ENCODE data around the gene RENBP. TPM values are rescaled to one million over a fixed set of nuclear protein-coding genes. Genes with fewer than 3 reads are reported as not detected.

RENBP gene
- total and polyA plus RNA-seq, 2 of the 13 experiments (the other 11 are each of a cell fraction or from before 2014, with no cell fraction given), result 1.4 to 2.6 TPM

DNA sequence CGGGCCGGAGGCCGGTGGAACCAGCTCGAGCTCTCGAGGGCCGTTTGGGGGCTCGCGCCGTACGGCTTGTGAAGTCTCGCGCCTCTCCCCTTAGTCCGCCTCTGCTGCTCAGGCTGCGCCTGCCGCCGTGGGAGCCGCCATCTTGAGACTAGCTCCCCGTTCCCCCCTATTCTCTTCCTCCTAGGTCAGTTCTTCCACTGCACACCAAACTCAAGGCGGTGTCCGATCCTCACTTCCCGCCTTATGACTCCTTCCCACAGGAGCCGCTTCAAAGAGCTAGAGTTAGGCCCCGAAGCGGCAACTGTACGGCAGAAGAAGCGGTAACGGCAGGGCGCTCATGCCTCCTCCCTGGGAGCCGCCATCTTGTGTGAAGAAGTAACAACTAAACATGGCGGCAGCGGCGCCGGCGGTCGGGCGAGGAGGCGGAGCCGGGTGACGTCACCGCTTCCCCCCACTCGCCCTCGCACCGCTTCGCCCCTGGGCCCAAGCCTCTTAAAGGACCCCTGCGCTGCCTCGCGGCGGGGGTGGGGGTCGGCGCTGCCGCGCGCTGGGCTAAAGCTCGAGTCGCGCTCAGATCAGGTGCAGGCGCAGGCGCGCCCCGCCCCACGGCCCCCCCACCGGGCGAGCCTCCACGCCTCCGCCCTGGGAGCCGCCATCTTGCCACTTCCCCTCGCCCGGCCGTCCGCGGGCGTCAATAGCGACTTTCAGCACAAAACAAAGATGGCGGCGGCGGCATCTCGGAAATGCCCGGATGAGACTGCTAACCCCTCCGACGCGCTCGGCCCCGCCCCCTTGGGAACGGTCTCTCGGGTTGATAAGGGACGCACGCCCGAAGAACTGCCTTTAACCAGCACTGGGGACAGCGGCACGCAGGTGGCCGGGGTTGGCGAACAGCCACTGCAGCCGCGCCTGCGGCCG, 27.3 kb upstream of the RENBP start, which contains the start of gene HCFC1 (continued):
- TF ChIP-seq, protein P1, sequence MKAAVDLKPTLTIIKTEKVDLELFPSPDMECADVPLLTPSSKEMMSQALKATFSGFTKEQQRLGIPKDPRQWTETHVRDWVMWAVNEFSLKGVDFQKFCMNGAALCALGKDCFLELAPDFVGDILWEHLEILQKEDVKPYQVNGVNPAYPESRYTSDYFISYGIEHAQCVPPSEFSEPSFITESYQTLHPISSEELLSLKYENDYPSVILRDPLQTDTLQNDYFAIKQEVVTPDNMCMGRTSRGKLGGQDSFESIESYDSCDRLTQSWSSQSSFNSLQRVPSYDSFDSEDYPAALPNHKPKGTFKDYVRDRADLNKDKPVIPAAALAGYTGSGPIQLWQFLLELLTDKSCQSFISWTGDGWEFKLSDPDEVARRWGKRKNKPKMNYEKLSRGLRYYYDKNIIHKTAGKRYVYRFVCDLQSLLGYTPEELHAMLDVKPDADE (CRISPR knock-in tag; IDR thresholded peaks at IDR 0.05), result no peak
- TF ChIP-seq, protein P2, sequence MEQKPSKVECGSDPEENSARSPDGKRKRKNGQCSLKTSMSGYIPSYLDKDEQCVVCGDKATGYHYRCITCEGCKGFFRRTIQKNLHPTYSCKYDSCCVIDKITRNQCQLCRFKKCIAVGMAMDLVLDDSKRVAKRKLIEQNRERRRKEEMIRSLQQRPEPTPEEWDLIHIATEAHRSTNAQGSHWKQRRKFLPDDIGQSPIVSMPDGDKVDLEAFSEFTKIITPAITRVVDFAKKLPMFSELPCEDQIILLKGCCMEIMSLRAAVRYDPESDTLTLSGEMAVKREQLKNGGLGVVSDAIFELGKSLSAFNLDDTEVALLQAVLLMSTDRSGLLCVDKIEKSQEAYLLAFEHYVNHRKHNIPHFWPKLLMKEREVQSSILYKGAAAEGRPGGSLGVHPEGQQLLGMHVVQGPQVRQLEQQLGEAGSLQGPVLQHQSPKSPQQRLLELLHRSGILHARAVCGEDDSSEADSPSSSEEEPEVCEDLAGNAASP (CRISPR knock-in tag; IDR thresholded peaks at IDR 0.05; ENCODE audit: borderline replicate concordance), result no peak
- TF ChIP-seq, protein P3, sequence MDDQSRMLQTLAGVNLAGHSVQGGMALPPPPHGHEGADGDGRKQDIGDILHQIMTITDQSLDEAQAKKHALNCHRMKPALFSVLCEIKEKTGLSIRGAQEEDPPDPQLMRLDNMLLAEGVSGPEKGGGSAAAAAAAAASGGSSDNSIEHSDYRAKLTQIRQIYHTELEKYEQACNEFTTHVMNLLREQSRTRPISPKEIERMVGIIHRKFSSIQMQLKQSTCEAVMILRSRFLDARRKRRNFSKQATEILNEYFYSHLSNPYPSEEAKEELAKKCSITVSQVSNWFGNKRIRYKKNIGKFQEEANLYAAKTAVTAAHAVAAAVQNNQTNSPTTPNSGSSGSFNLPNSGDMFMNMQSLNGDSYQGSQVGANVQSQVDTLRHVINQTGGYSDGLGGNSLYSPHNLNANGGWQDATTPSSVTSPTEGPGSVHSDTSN (CRISPR knock-in tag; IDR thresholded peaks at IDR 0.05; ENCODE audit: borderline replicate concordance), result no peak
- no peak for TF ChIP-seq ELF4 (CRISPR knock-in tag; IDR thresholded peaks at IDR 0.05; ENCODE audit: borderline replicate concordance)
- no peak for TF ChIP-seq TBL1XR1 (IDR thresholded peaks at IDR 0.05; ENCODE audit: borderline replicate concordance, low read length, partially characterized antibody)
- TF ChIP-seq ESRRA (CRISPR knock-in tag; IDR thresholded peaks at IDR 0.05; ENCODE audit: low read depth), result no peak
- TF ChIP-seq ZNF777 (CRISPR knock-in tag; IDR thresholded peaks at IDR 0.05), result no peak
- TF ChIP-seq RBM22 (optimal IDR thresholded peaks at IDR 0.05; ENCODE audit: low read length), result no peak
- no peak for TF ChIP-seq ZNF562 (CRISPR knock-in tag; IDR thresholded peaks at IDR 0.05; ENCODE audit: borderline replicate concordance)
- TF ChIP-seq MAZ (IDR thresholded peaks at IDR 0.05; ENCODE audit: borderline replicate concordance, low read depth, low read length), result 0 out of 2 replicates have a peak, but pooled peaks have one; percentile 17
- TF ChIP-seq MAZ (CRISPR knock-in tag; IDR thresholded peaks at IDR 0.05; ENCODE audit: low read depth), result peak; percentile 64
- no peak for TF ChIP-seq JDP2 (CRISPR knock-in tag; IDR thresholded peaks at IDR 0.05; ENCODE audit: borderline replicate concordance)
- TF ChIP-seq, protein P4, sequence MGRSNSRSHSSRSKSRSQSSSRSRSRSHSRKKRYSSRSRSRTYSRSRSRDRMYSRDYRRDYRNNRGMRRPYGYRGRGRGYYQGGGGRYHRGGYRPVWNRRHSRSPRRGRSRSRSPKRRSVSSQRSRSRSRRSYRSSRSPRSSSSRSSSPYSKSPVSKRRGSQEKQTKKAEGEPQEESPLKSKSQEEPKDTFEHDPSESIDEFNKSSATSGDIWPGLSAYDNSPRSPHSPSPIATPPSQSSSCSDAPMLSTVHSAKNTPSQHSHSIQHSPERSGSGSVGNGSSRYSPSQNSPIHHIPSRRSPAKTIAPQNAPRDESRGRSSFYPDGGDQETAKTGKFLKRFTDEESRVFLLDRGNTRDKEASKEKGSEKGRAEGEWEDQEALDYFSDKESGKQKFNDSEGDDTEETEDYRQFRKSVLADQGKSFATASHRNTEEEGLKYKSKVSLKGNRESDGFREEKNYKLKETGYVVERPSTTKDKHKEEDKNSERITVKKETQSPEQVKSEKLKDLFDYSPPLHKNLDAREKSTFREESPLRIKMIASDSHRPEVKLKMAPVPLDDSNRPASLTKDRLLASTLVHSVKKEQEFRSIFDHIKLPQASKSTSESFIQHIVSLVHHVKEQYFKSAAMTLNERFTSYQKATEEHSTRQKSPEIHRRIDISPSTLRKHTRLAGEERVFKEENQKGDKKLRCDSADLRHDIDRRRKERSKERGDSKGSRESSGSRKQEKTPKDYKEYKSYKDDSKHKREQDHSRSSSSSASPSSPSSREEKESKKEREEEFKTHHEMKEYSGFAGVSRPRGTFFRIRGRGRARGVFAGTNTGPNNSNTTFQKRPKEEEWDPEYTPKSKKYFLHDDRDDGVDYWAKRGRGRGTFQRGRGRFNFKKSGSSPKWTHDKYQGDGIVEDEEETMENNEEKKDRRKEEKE (IDR thresholded peaks at IDR 0.05), result no peak
- no peak for TF ChIP-seq GPN1 (CRISPR knock-in tag; IDR thresholded peaks at IDR 0.05; ENCODE audit: borderline replicate concordance)
- no peak for TF ChIP-seq IRX3 (CRISPR knock-in tag; IDR thresholded peaks at IDR 0.05; ENCODE audit: borderline replicate concordance, low read depth)
- TF ChIP-seq, protein P5, sequence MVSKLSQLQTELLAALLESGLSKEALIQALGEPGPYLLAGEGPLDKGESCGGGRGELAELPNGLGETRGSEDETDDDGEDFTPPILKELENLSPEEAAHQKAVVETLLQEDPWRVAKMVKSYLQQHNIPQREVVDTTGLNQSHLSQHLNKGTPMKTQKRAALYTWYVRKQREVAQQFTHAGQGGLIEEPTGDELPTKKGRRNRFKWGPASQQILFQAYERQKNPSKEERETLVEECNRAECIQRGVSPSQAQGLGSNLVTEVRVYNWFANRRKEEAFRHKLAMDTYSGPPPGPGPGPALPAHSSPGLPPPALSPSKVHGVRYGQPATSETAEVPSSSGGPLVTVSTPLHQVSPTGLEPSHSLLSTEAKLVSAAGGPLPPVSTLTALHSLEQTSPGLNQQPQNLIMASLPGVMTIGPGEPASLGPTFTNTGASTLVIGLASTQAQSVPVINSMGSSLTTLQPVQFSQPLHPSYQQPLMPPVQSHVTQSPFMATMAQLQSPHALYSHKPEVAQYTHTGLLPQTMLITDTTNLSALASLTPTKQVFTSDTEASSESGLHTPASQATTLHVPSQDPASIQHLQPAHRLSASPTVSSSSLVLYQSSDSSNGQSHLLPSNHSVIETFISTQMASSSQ (IDR thresholded peaks at IDR 0.05; ENCODE audit: low read depth), result no peak
- TF ChIP-seq, protein P5 (CRISPR knock-in tag; IDR thresholded peaks at IDR 0.05; ENCODE audit: borderline replicate concordance), result no peak

Measured in HepG2 (cell line).